Fibroblast of villous mesenchyme (primary cell): ENCODE measurements around the gene ARHGEF16. TPM values are rescaled to one million over a fixed set of nuclear protein-coding genes. Genes with fewer than 3 reads are reported as not detected.

Experiments
- DNase-seq: peaks from one replicate; pipeline ENCODE4 v3.0.0-alpha.2; 2010; ENCODE audit warnings: low read depth
- H3K4me3 ChIP-seq: 2 replicates; pipeline ENCODE4 v1.5.1; 2011; ENCODE audit warnings: low read depth, mild to moderate bottlenecking, low read length
- CTCF ChIP-seq: IDR thresholded peaks from 2 replicates; pipeline ENCODE4 v1.5.1; 2012; ENCODE audit warnings: low read depth, mild to moderate bottlenecking, low read length; ENCODE audit not compliant: insufficient read depth
- total RNA-seq: library from RNA; depleted of rRNA; stranded (reverse); fragments of >200 nt; gene quantifications from 2 replicates; pipeline ENCODE4 v1.2.3, GENCODE V29; 2012

ARHGEF16 gene
- total RNA-seq, 1 donor, result 0.86 TPM

DNA sequence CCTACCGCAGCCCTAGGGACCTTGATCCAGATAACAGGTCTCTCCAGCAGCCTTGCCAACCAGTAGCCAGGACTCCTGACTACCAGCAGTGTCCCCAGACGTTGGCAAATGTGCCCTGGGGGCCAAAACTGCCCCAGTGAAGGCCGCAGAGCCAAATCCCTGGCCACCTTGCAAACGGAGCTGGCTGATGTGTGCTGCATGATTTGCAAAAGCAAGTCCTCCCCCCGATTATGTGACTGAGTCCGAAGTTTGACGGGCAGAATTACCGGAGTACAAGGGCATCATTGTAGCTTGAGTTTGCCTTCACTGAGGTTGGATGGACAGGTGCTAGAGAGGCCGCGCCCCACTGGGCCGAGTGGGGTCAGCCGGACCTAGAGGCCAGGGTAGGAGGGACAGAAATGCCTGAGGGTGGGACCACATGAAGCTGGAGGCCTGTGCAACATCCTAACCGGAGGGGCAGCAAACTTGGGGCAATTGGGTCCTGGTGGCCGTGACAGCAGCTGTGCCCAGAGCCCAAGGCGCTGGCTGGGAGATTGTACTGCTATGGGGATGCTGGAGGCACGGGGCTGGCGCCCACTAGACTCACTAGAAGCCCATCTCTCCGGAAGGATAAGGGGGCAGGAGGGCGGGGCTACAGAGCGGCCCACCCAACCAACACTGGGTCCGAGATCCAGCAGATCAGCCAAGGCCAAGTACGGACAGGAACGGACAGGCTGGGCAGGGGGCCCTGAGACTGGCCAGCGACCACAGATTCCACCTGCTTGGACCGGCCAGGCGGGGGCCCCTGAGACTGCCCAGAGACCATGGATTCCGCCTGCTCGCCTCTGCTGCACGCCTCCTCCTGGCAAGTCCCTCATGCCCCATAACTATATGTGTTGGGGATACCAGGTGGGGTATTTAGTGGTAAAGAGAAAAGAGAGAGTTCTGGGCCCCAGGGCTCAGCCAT lies 2.8 kb downstream of the ARHGEF16 start:
- no peak for DNase-seq
- no peak for TF ChIP-seq CTCF
- H3K4me3 ChIP-seq, result no peak overlapping the region

DNA sequence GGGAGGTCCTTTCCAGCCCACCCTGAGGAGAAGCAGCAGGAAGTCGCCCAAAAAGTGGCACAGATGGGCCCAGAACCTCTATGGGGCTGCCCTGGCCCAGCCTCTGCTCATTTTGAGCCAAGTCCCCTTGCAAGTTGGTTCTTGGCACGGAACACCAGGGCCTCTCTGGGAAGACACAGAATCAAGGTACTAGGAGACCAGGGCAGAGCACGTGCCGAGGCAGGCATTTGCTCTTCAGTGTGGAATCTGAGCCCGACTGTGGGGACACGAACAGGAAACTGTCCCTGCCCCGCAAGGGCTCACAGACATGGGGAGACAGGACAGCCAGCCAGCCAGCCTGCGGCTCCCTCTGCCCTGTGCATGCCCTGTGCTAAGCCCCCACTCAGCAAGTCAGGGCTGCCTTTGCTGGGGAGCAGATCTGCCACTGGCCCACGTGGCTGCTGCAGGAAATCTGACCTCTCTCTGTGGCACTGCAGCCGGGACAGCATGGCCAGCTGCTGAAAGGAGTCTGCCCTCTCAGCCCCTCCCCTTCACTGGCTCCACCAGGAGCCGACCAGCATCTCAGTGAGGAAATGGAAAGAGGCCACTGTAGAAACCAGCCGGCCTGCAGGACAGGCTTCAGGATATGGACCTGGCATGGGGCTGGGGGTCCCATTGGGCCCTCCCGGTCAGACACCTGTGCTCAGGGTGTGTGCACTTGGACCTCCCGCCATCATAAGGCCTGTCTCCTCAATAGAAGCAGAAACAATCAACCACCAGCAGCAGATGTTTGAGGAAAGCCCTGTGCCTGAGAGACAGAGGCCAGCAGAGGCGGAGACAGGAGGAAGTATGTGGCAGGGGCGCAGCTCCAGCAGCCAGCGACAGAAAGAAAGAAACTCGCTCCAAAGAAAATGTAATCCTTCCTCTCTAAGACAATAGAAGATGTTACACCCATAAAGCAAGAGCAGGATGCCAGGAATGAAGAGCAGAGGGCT lies 3.7 kb downstream of the ARHGEF16 start:
- H3K4me3 ChIP-seq, result no peak overlapping the region
- no peak for TF ChIP-seq CTCF
- no peak for DNase-seq

DNA sequence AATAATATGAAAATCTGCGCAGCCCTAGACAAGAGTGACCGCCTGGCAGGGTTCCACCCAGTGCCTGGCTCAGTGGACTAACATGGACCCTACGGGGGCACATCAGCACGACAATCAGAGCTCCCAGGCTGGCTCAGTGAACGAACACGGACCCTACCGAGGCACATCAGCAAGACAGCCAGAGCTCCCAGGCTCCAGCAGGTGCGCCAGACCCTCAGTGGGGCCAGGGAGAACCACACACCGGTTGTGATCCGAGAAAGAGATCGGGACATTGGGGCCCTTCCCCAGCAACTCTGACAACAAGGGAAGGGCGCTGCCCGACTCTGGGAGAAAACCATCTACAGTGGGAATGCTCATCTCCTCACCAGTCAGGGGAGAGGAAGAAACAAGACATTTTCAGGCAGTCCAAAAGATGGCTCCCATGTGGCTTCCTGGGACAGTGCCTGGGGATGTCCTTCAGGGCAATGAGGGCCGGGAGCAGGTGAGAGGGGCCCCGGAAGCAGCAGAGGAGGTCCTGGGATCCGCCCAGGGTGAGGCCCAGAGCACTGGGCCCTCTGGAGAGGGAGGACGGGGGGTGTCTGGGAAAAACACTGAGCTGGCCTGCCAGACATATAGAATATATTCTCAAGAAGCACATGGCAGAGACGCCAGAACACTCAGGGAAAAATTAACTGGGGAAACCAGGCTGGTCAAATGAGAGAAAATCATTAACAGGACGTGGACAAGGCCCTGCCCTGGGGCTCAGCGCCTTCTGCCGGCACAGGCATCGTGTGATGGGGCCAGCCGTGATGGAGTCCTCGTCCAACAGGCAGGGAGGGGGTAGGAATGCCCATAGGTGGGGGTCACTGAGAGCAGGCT lies 4.8 kb downstream of the ARHGEF16 start:
- H3K4me3 ChIP-seq, result no peak overlapping the region
- DNase-seq, result no peak
- TF ChIP-seq CTCF, result no peak

- no peak overlapping the region for H3K4me3 ChIP-seq
- TF ChIP-seq CTCF, result no peak
- no peak for DNase-seq
Observed at GRCh38 chr1:3459940-3460671, 5.6 kb downstream of the ARHGEF16 start.

DNA sequence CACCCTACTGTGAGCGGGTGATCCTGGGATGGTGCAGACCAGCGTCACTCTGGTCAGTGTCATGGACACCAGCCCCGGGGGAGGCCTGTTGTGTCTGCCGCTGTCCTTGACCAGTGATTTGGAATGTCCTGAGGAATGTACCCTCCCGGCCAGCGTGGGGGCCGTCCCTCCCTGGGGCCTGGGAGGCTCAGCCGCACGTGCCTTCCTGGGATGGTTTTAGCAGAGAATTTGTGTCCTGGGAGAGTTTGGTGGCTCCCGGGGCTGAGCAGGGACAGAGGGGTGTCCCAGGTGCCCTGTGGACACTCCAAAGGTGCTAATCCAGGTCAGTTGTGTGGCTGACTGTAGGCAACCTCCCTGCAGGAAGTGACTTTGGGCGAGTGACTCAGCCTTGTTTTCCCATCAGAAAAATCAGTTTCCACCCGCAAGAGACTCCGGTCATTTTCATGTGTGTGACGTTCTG lies 6.2 kb downstream of the ARHGEF16 start:
- DNase-seq, result peak; percentile 38
- H3K4me3 ChIP-seq, result no peak overlapping the region
- TF ChIP-seq CTCF, result no peak
